Stimulated activated CD4-positive, alpha-beta T cell treated with anti-CD3 and anti-CD28 coated beads, Interleukin-12 subunit alpha, Interleukin-12 subunit beta, amount 100 ng/mL, for 48 hours (primary cell): ENCODE data around the gene MEPCE.
A peak's percentile ranks its signal among the peaks of the same experiment; 100 is the strongest.

Source experiments
- DNase-seq, 3 donors: peaks; one replicate each; pipeline ENCODE4 v3.0.0-alpha.2; 2020; ENCODE audit warnings: low read depth in 2 of 3, low spot score in 1 of 3

The MEPCE gene

DNA sequence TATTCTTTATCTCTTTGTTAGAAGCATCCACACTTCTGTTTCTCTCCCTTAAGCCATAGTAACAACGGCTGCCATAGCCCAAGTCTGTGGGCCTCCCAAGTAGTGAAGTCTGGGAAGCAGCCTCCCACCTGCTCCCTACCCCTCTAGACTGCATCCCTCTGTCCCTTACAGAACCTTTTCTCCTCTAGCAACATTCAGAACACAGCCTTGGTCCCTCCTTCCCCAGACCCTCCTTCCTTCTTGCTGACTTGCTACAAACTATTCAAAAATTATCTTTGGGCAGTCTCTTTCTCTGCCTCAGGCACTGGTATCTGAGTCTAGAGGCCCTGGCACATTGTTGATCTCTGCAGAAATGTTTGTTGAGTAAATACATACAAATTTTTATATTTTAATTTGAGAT, 51.8 kb downstream of the MEPCE start:
- DNase-seq: no peak

DNA sequence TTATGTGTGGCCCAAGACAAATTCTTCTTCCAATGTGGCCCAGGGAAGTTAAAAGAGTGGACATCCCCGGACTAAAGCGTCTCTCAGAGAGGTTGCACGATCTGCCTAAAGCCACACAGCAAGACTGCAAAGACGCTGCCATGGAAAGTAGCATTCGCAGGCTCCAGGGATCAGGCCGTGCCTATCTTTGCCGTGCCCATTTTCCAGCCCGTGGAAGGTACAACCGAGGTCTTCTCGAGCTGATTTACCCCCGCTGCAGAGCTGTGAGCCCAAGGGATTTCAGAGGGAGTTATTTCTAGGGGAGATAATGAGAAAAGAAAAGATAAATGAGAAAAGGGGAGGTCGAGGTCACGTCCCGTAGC, 53.1 kb downstream of the MEPCE start:
- no peak for DNase-seq

DNA sequence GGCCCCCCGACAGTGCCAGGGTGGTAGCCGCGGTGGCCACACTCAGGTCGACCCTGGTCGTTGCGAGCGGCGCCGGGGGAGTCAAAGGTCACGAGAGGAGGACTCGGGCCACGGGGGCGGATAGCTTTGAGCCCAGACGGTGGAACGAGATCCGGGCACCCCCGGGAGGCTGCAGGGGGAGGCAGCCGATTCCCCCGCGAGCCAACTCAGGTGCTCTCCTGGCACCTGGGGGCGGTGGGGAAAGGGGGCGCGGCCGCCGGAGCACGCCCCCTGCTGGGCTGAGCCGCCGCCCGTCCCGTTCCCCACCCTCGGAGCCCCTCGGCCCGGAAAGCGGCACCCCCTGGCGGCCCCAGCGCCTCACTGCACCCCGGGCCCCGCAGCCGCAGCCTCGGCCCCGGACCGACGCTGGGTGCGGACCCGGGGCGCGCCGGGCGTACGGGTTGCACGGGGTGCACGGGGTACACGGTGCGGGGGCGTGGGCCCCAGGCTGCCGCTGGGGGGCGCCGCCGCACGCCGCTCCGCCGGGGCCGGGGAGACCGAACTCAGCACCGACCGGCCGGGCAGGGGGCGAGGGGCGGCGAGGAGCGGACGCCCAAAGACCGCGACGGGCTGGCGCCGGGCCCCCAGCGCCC, 53.6 kb downstream of the MEPCE start:
- peak; percentile 55 to 83 (median 70) for DNase-seq
